Measurements from ENCODE around the gene RCAN3.
"Not testable (repeated sequence)": the region's sequence is repeated elsewhere in the genome, so short reads cannot be mapped to it uniquely, and the experiment has no call there.

RCAN3 gene

DNA sequence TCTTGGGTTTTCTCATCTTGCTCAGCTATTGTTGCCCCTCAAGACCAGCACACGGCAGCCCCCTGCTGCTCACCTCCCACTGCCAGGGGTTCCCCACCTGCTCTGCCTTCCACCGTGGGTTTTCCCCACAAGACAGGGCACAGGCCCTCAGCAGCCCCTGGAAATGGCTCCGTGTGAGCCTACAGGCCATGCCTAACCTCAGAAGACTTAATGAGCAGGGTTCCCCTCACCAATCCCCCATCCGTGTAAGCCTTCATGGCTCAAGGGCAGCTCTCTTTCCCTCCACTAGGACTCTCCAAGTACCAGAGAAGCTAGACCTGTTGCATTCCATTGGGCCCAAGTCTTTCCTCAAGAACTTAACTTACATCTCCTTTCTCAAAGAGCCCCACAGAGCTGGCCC, 18.4 kb upstream of the RCAN3 start:
- no peak overlapping the region for H3K4me3 ChIP-seq (ENCODE audit: low read depth, low read length)

DNA sequence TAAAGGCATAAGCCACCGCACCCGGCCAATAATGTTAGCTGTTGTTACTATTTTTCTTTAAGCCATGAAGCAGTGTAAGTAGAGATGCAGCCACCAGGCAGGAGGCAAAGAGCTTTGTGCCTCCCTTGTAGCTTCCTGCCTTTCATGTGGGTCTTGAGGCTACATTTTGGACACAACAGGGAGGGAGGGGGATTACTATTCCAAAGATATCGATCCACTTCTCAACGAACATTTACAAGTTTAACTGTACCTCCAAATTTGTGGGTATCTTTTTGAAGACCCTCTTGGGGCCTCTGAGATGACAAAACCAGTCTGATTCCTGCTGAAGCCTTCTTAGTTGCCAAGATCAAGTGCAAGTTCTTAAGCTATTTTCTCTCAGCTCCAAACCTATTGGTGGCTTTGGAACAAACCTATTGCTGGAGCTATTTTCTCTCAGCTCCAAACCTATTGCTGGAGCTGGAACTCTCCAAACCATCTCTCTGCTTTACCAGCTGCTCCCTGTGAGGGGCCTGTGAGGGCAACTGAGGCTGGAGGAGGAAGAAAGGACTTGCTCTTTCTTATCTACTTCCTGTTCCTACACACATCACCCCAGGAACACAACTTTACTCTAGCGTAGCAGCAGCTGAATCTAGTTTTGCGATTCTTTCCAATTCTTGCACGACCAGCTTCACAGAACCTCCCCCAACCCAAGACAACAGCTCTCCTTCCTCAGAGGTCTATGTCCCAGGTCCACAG, 16.1 kb upstream of the RCAN3 start:
- H3K4me3 ChIP-seq (ENCODE audit: low read depth, low read length): no peak overlapping the region

DNA sequence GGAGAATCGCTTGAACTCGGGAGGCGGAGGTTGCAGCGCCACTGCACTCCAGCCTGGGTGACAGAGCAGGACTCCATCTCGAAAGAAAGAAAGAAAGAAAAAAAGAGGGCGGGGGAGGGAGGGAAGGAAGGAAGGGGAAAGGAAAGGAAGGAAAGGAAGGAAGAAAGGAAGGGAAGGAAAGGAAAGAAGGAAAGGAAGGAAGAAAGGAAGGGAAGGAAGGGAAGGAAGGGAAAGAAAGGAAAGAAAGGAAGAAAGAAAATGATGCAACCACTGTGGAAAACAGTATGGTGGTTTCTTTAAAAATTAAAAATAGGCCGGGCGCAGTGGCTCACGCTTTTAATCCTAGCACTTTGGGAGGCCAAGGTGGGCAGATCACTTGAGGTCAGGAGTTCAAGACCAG, 15.2 kb upstream of the RCAN3 start:
- H3K4me3 ChIP-seq (ENCODE audit: low read depth, low read length): no peak overlapping the region

DNA sequence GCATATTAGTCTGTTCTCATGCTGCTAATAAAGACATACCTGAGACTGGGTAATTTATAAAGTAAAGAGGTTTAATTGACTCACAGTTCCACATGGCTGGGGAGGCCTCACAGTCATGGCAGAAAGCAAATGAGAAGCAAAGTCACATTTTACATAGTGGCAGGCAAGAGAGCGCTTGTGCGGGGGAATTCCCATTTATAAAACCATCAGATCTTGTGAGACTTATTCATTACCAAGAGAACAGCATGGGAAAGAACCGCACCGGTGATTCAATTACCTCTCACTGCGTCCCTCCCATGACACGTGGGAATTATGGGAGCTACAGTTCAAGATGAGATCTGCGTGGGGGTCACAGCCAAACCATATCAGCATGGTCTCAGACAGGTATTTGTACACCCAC, 14.5 kb upstream of the RCAN3 start:
- H3K4me3 ChIP-seq (ENCODE audit: low read depth, low read length): not testable (repeated sequence)

DNA sequence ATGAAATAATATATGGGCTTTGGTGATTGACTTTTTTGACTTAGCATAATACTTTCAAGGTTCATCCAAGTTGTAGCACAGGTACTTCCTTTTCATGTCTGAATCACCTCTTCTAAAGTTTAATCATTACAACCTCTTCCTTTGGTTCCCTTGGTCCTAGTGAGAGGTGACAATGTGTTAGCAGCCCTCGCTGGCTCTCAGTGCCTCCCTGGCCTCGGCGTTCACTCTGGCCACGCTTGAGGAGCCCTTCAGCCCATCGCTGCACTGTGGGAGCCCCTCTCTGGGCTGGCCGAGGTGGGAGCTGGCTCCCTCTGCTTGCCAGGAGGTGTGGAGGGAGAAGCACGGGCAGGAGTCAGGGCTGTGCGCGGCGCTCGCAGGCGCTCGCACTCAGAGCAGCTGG, 13.0 kb upstream of the RCAN3 start:
- H3K4me3 ChIP-seq (ENCODE audit: low read depth, low read length): no peak overlapping the region

DNA sequence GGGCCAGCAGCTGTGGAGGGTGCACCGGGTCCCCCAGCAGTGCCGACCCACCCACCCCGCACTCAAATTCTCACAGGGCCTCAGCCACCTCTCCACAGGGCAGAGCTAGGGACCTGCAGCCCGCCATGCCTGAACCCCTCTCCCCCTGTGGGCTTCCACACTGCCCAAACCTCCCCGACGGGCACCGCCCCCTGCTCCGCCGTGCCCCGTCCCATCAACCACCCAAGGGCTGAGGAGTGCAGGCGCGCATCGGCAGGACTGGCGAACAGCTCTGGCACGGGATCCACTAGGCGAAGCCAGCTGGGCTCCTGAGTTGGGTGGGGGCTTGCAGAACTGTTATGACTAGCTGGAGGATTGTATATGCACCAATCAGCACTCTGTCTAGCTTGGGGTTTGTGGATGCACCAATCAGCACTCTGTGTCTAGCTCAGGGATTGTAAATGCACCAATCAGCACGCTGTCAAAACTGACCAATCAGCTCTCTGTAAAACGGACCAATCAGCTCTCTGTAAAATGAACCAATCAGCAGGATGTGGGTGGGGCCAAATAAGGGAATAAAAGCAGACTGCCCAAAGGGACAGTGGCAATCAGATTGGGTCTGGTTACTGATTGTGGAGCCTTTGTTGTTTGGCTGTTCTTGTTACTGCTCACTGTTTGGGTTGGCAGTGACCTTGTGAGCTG, 12.4 kb upstream of the RCAN3 start:
- H3K4me3 ChIP-seq (ENCODE audit: low read depth, low read length): no peak overlapping the region

DNA sequence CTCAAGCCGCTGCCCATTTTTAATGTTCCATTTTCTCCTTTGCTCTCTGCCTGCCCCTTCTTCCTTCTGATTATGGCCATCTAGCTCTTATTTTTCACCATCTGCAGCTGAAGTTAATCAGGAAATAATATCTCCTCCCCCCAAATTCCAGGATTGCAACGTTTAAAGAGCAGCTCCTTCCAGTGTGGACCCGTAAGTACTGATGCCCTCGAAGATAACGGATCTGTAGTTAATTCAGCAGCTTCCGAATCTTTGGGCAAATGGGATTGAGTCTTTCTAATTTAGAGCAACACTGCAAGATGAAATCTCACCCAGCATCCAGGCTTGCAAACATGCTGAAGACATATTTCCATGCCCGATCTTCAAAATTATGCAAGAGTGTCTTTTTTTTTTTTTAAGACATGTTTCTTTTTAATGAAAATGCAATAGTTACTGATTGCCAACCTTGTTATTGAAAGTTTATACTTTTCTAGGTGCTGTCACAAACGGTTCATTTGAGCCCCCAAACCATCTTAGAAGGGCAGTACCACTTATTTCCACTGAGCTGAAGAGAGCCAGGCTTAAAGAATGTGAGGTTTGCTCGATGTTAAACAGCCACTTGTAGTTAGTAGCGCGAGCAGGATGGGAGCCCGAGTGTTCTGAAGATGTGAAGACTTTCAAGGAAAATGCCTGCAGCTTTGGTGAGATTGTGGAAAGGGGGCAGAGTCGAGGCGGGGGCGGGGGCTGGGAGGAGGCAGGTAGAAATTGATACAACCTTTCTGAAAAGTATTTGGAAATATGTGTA, 10.9 kb upstream of the RCAN3 start:
- H3K4me3 ChIP-seq (ENCODE audit: low read depth, low read length): no peak overlapping the region

DNA sequence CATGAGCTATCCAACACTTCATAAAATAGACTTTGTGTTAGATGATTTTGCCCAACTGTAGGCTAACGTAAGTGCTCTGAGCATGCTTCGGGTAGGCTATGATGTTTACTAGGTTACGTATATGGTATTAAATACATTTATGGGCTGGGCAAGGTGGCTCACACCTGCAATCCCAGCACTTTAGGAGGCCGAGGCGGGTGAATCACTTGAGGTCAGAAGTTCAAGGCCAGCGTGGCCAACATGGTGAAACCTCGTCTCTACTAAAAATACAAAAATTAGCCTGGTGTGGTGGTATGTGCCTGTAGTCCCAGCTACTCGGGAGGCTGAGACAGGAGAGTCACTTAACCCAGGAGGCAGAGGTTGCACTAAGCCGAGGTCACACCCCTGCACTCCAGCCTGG, 9.7 kb upstream of the RCAN3 start:
- H3K4me3 ChIP-seq (ENCODE audit: low read depth, low read length): not testable (repeated sequence)

DNA sequence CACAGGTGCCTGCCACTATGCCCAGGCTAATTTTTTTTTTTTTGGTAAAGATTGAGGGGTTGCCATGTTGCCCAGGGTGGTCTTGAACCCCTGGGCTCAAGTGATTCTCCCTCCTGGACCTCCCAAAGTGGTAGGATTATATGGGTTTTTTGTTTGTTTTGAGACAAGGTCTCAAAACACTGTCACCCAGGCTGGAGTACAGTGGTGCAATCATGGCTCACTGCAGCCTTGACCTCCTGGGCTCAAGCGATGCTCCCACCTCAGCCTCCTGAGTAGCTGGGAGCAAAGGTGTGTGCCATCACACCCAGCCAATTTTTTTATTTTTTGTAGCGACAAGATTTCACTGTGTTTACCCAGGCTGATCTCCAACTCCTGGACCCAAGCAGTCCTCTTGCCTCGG, 8.9 kb upstream of the RCAN3 start:
- H3K4me3 ChIP-seq (ENCODE audit: low read depth, low read length): no peak overlapping the region

DNA sequence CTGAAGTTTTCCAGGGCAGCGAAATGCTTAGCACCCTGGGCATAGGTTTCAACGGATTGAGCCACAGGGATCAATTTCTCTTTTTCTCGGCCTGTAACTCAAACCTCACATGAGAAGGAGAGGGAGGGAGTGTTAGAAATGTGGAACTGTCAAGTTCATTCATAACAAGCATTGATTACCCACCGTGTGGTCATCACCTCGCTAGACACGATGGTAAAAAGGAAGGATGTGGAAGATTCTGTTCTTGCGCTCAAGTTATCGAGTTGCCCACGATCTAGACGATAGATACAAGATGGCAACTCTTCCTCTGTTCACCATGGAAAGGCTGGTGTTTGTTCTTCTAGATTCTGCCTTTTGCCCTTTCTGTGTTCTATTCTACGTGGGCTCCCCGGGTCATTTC, 4.0 kb upstream of the RCAN3 start:
- no peak overlapping the region for H3K4me3 ChIP-seq (ENCODE audit: low read depth, low read length)

DNA sequence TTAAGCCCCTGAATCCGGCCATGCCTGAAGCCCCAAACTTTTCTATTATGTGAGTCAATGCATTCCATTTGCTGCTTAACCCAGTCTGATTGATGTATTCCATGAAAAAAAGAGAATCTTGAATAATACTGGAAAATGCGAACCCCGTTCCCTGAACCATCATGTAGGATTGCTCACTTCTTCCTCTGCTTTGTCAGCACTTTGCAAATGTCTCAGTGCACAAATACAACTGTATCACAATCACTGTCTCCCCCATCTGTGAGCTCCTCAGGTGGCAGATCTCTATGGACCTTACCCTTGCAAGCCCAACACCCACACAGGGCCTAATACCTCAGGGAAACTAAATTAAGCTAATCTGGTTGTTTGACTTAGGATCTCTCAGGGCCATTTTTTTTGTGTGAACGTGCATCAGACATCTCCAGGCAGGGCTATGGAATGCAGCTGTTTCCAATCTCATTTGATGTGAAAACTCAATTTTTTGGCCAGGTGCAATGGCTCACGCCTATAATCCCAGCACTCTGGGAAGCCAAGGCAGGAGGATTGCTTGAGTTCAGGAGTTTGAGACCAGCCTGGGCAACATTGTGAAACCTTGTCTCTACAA, 2.1 kb upstream of the RCAN3 start:
- no peak overlapping the region for H3K4me3 ChIP-seq (ENCODE audit: low read depth, low read length)

DNA sequence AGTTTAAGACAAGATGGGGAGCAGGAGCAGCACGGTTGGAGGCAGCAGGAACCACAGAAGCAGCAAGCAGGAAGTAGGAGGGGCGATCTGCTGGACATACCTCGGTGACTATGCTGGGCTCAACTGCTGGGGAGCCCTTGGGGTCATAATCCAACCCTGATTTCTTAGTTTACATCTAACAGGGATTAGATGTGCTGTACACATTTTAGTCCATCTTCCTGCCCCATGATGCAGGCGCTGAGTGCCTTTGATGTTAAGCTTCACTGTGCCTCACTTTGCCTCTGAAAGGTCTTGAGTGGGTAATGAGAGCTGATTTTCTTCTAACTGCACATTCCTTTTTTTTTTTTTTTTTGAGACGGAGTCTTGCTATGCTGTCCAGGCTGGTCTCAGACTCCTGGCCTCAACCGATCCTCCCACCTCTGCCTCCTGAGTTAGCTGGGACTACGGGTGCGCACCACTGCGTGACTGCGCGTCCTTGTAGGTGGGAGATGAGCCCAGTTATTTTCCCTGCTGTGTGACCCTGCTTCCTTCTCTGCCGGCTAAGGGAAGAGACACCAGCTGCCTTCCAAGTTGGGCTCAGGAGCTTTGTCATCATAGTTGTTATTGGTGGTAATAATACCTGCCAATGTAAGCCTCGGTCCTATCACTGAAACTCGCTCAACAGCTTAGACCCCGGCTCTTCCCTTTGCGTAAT, 1.1 kb upstream of the RCAN3 start:
- H3K4me3 ChIP-seq (ENCODE audit: low read depth, low read length): peak overlapping the region; percentile 81

DNA sequence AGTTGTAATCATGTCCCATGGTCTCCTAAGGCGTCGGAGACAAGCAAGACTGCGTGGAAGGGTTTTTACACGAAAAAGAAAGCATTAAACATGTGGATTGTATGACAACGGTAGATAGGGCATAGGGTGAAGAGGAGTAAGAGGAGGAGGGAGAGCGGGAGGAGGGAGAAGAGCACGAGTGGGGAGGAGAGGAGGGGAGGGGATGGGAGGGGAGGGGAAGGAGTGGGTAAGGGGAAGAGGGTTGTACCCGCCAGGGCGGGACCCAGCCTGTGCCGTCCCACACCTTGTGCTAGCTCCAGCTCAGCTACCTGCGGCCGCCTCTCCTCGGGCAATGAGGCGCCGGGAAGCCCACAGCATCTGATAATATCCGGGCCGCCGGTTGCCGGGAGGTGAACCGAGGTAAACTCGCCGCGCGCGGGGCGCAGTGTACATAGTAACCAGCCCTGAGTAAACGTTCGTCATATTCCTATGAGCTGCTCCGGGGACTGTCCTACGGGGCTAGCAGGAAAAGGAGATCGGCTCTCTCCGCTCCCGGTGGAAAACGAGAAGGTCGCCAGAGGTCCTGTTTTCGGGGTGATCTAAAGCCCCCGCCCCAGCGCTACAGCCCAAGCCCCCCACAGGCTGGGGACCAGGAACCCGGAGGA, 449 bp upstream of the RCAN3 start:
- peak overlapping the region; percentile 81 for H3K4me3 ChIP-seq (ENCODE audit: low read depth, low read length)

DNA sequence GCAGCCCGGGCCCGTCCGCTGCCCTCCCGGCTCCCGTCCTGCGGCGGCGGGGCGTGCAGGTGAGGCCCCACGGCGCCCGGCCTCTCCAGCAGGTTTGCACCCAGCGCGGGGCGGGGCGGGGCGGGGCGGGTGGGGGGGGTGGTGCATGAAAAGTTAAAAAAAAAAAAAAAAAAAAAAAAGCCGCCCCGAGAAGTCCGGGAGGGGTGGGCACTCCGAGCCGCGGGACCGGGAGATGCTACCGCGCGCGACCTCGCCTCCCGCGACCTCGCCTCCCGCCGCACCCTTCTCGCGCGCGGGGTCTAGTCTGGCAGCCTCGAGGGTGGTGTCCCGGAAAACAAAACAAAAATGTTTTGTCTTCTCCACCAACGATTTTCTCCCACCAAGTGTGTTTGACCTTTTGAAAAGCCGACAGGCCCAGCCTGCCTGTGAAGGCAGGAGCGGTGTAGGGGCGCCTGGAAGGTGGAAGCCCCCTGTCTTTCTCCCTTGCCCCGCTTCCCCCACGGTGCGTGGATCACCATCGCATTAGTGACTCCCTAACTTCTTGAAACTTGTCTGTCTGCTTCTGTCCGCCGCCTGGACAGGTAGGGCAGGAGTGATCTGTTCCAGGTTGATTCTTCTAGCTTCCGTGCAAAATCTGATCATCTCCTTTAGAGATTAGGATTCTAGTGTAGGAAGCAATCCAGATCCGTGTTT, 569 bp downstream of the RCAN3 start:
- H3K4me3 ChIP-seq (ENCODE audit: low read depth, low read length): peak overlapping the region; percentile 62

DNA sequence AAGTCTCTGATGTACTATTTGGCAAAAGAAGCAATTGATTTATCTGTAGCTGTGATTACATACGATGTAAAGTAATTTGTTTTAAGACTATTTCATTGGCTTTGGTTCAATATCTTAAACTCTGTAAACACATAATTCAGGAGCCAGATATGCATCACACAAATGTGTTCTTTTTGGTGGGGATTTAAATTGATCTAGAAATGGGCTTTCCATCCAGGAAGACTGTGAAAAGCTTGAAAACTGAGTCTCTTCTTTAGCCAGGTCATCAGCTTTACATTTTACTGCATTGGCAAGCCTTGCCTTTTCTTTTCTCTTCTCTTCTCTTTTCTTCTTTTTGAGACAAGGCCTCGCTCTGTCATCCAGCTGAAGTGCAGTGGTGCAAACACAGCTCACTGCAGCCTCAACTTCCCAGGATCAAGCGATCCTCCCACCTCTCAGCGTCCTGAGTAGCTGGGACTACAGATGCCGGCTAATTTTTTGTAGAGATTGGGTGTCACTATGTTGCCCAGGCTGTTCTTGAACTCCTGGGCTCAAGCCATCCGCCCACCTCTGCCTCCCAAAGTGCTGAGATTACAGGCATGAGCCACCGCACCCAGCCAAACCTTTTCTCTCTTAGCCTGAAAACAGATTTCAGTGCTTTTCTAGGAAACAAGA, 1.4 kb downstream of the RCAN3 start:
- H3K4me3 ChIP-seq (ENCODE audit: low read depth, low read length): peak overlapping the region; percentile 62

DNA sequence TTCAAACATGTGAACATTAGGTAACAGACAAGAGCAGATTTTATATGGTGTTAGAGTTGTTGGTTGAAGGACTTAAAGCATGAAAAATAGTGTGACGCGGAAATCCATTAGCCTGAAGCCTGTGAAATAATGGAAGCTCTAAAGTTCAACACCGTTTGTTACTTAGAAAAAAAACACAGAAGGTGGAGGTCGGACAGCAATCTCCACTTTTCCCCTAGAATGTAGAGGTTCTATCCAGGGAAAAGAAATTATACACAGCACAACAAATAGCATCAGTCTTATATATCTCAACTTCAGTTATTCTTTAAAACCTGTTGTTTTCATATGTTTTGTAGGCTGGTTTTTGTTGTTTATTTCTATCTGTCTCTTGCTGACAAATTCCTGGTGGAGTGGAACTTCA, 1.9 kb downstream of the RCAN3 start:
- no peak overlapping the region for H3K4me3 ChIP-seq (ENCODE audit: low read depth, low read length)

DNA sequence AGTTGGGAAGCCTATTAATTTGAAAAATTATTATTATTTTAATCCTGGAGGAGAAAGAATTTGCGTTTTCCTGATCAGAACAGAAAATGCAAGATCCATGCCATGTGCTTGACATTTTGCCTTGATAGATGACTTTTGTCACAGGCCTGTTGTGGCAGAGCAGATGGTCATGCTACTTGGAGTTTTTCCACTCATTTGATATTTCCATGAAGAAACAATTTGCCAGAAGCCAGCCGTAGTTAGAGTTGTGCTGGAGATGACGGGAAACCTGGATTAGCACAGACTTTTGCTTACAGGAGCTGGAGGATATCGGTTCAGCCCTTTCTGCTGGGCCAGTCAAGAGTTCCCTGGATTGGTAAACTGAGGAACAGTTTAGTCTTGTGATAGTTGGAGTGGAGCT, 3.2 kb downstream of the RCAN3 start:
- no peak overlapping the region for H3K4me3 ChIP-seq (ENCODE audit: low read depth, low read length)

DNA sequence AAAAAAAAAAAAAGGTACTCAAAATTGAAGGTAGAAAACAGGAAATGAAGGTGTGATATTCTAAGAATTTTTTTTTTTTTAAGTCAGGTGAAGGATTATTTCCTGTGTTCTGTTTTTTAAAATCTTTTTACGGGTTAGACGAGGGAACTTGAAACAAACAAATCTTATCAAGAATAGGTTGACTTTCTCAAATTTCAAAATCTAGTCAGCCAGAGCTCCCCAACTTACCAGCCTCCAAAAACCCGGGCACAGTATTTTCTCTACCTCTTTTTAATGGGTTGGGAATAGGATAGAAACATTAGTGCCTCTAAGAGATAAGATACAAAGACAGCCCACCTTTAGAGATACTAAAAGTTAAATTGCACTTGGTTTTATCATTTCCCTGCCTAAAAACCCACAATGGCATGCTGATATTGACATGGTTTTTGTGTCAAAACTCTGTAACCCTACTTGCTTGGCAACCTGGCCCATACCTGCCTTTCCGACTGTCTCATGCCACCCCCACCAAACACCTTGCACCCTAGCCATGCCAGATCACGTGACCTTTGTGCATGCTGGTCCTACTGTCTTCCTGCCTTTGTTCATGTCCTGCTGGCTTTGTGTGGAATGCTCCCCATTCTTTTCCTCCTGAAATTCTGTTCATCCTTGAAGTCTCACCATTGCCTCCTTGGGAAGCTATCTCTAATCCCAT, 4.2 kb downstream of the RCAN3 start:
- no peak overlapping the region for H3K4me3 ChIP-seq (ENCODE audit: low read depth, low read length)

DNA sequence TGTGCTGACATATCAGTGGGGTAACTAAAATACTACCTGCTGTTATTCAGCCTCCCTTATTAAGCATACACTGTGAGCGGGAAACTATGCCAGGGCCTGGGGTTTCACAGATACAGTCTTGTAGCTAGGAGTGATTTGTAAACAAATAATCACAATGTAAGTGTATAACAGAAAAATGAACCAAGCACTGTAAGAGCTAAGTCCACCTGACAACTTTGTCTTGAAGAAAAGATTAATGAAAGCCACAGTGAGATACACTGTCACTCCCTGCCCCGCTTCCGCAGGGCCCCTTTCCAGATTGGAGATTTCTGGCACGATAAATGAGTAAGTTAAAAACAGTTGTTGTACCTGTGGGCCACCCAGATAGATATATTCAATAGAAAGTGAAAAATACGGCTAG, 4.8 kb downstream of the RCAN3 start:
- H3K4me3 ChIP-seq (ENCODE audit: low read depth, low read length): no peak overlapping the region

Measured in iPS-11a (cell line).